IMR-90 (cell line): ENCODE results near the gene PTK7. TPM values are rescaled to one million over a fixed set of nuclear protein-coding genes. Genes with fewer than 3 reads are reported as not detected.

ENCODE experiments used
- ATAC-seq: fragments of 200-7000 bp; cut with Tn5 transposase; 2 replicates; pipeline ENCODE4 v1.9.1; 2020; ENCODE audit warnings: low read depth, mild to moderate bottlenecking, moderate library complexity
- BruUV-seq: library from RNA; stranded (reverse); fragments of 400-500 nt; replicated peaks from 2 replicates; lab custom pipeline; 2021; lab: Mats Ljungman, UMichigan
- CTCF ChIA-PET: fragments of 300-600 bp; formaldehyde crosslinking; extraction: SDS; loops from one replicate; lab custom pipeline; 2021; ENCODE audit warnings: antibody characterized with exemption; lab: Yijun Ruan, JAX
- POLR2A ChIA-PET: fragments of 300-600 bp; sonication (Branson Sonifier 250); formaldehyde crosslinking; loops from one replicate; lab custom pipeline; 2022; ENCODE audit warnings: antibody characterized with exemption; ENCODE audit not compliant: unreplicated experiment; lab: Charles Lee
- DNase-seq: peaks from one replicate; pipeline ENCODE4 v3.0.0; 2013
- H2AFZ ChIP-seq: replicated peaks from 2 replicates; pipeline ENCODE3; 2013; ENCODE audit warnings: low read length, mild to moderate bottlenecking; ENCODE audit not compliant: poor library complexity
- H2AK5ac ChIP-seq: 2 replicates; pipeline ENCODE4 v1.6.1; 2013; ENCODE audit warnings: low read depth, low read length, inconsistent platforms
- H2AK9ac ChIP-seq: replicated peaks from 2 replicates; pipeline ENCODE3; 2013; ENCODE audit warnings: mild to moderate bottlenecking, low read depth, low read length, moderate library complexity; ENCODE audit not compliant: poor library complexity
- H2BK120ac ChIP-seq: 2 replicates; pipeline ENCODE4 v1.6.1; 2013; ENCODE audit warnings: low read depth, low read length, inconsistent platforms
- H2BK15ac ChIP-seq: 3 replicates; pipeline ENCODE4 v1.6.1; 2013; ENCODE audit warnings: low read depth, low read length, inconsistent platforms
- H2BK20ac ChIP-seq: 2 replicates; pipeline ENCODE4 v1.6.1; 2013; ENCODE audit warnings: low read depth, mild to moderate bottlenecking, inconsistent platforms, low read length, moderate library complexity
- H2BK5ac ChIP-seq: 2 replicates; pipeline ENCODE4 v1.6.1; 2013; ENCODE audit warnings: mild to moderate bottlenecking, low read depth, low read length, inconsistent platforms; ENCODE audit not compliant: poor library complexity, severe bottlenecking
- H3K14ac ChIP-seq: replicated peaks from 2 replicates; pipeline ENCODE4 v1.6.1; 2013; ENCODE audit warnings: low read depth, low read length, inconsistent platforms
- H3K18ac ChIP-seq: 2 replicates; pipeline ENCODE4 v1.6.1; 2013; ENCODE audit warnings: low read depth, low read length, control low read depth
- H3K23ac ChIP-seq: 2 replicates; pipeline ENCODE4 v1.6.1; 2013; ENCODE audit warnings: low read depth, low read length, inconsistent platforms
- H3K27ac ChIP-seq: 2 replicates; pipeline ENCODE4 v1.5.1; 2013; ENCODE audit warnings: mild to moderate bottlenecking, control low read depth, low read length; ENCODE audit not compliant: insufficient read depth
- H3K27me3 ChIP-seq: 2 replicates; pipeline ENCODE4 v1.6.1; 2013; ENCODE audit warnings: low read length; ENCODE audit not compliant: control insufficient read depth, insufficient read depth
- H3K36me3 ChIP-seq: 2 replicates; pipeline ENCODE4 v1.6.1; 2013; ENCODE audit warnings: low read length, mixed read lengths; ENCODE audit not compliant: control insufficient read depth, insufficient read depth
- H3K4ac ChIP-seq: 2 replicates; pipeline ENCODE4 v1.6.1; 2013; ENCODE audit warnings: low read depth, low read length, inconsistent platforms
- H3K4me1 ChIP-seq: 2 replicates; pipeline ENCODE4 v1.6.1; 2013; ENCODE audit warnings: low read length, mixed read lengths; ENCODE audit not compliant: control insufficient read depth, insufficient read depth
- H3K4me2 ChIP-seq: 2 replicates; pipeline ENCODE4 v1.6.1; 2013; ENCODE audit warnings: low read depth, mild to moderate bottlenecking, control low read depth, low read length, moderate library complexity
- H3K4me3 ChIP-seq: 2 replicates; pipeline ENCODE4 v1.5.1; 2013; ENCODE audit warnings: low read depth, mild to moderate bottlenecking, control low read depth, low read length, moderate library complexity; ENCODE audit not compliant: insufficient read depth
- H3K56ac ChIP-seq: 2 replicates; pipeline ENCODE4 v1.6.1; 2013; ENCODE audit warnings: low read length, inconsistent platforms; ENCODE audit not compliant: insufficient read depth; ENCODE audit errors: extremely low read depth
- H3K79me1 ChIP-seq, 2 experiments: 2 replicates each; pipeline ENCODE4 v1.6.1; 2013; ENCODE audit warnings: low read length in 2 of 2, inconsistent platforms in 1 of 2, low read depth in 1 of 2
- H3K9ac ChIP-seq: 2 replicates; pipeline ENCODE4 v1.6.1; 2013; ENCODE audit warnings: low read depth, low read length, control low read depth
- H3K9me1 ChIP-seq: 2 replicates; pipeline ENCODE4 v1.6.1; 2013; ENCODE audit warnings: low read length, inconsistent platforms; ENCODE audit not compliant: insufficient read depth
- H3K9me3 ChIP-seq: 2 replicates; pipeline ENCODE4 v1.6.1; 2013; ENCODE audit warnings: low read length; ENCODE audit not compliant: control insufficient read depth, insufficient read depth
- H4K20me1 ChIP-seq: 2 replicates; pipeline ENCODE4 v1.6.1; 2013; ENCODE audit warnings: low read length, inconsistent platforms; ENCODE audit not compliant: insufficient read depth
- H4K5ac ChIP-seq: 2 replicates; pipeline ENCODE4 v1.6.1; 2013; ENCODE audit warnings: mild to moderate bottlenecking, low read depth, low read length, control low read depth
- H4K8ac ChIP-seq, 2 experiments: 2 replicates each; pipeline ENCODE4 v1.6.1; 2013; ENCODE audit warnings: low read depth in 2 of 2, low read length in 2 of 2, control low read depth in 1 of 2, inconsistent platforms in 1 of 2
- H4K91ac ChIP-seq: 2 replicates; pipeline ENCODE4 v1.6.1; 2013; ENCODE audit warnings: low read depth, low read length, inconsistent platforms; ENCODE audit not compliant: insufficient read depth
- BHLHE40 ChIP-seq: fragments of 150-350 bp; IDR thresholded peaks from 2 replicates; pipeline ENCODE4 v1.6.1; 2016; ENCODE audit warnings: mild to moderate bottlenecking, low read depth, low read length
- CHD1 ChIP-seq: IDR thresholded peaks from 2 replicates; pipeline ENCODE4 v1.6.1; 2012; ENCODE audit warnings: low read depth, low read length, improper control_type of control experiment
- FOS ChIP-seq: fragments of 150-350 bp; IDR thresholded peaks from 2 replicates; pipeline ENCODE4 v1.6.1; 2016; ENCODE audit warnings: low read depth, low read length
- MAFK ChIP-seq: IDR thresholded peaks from 2 replicates; pipeline ENCODE4 v1.6.1; 2012; ENCODE audit warnings: low read depth, low read length, improper control_type of control experiment
- MAZ ChIP-seq: IDR thresholded peaks from 2 replicates; pipeline ENCODE4 v1.6.1; 2012; ENCODE audit warnings: low read depth, mild to moderate bottlenecking, low read length, improper control_type of control experiment, moderate library complexity, borderline replicate concordance
- MXI1 ChIP-seq: IDR thresholded peaks from 2 replicates; pipeline ENCODE4 v1.6.1; 2012; ENCODE audit warnings: low read depth, mild to moderate bottlenecking, low read length, moderate library complexity, borderline replicate concordance
- NFE2L2 ChIP-seq: fragments of 150-350 bp; IDR thresholded peaks from 2 replicates; pipeline ENCODE4 v1.6.1; 2016; ENCODE audit warnings: low read depth, mild to moderate bottlenecking, low read length
- SMC3 ChIP-seq: fragments of 150-350 bp; IDR thresholded peaks from 2 replicates; pipeline ENCODE4 v1.6.1; 2016; ENCODE audit warnings: low read depth, mild to moderate bottlenecking, antibody characterized with exemption, low read length, moderate library complexity
- WGBS, 2 experiments: methylation state at CpG; one replicate each; pipeline versions ENCODE4 v1.1.5 to v1.1.7; 2013; ENCODE audit warnings: missing lambda C conversion rate in 2 of 2; ENCODE audit not compliant: insufficient read length in 1 of 2; ENCODE audit errors: extremely low coverage in 2 of 2; 5-methylcytosine and 5-hydroxymethylcytosine counted together
- dilution Hi-C: fragments of 300-500 bp; cut with HindIII; formaldehyde crosslinking; loops from one replicate; pipeline ENCODE4 v1.14.3; 2018; ENCODE audit warnings: low sequenced_read_pairs; ENCODE audit not compliant: unreplicated experiment
- in situ Hi-C: fragments of 300-500 bp; cut with MboI; formaldehyde crosslinking; loops from 3 replicates; pipeline ENCODE4 v1.14.3; 2019; ENCODE audit warnings: low sequenced_read_pairs, inconsistent platforms, mixed read lengths
- intact Hi-C: fragments of 100-400 bp; cut with micrococcal nuclease; formaldehyde crosslinking; loops from 2 replicates; pipeline ENCODE4 v1.10.0; 2022
- polyA plus RNA-seq, 3 experiments: library from polyadenylated mRNA; depleted of rRNA; stranded (reverse); fragments of >200 nt; gene quantifications; 2 replicates each; pipeline ENCODE4 v1.2.3, GENCODE V29; 2012; ENCODE audit warnings: low replicate concordance in 1 of 3
- total RNA-seq: library from RNA; depleted of rRNA; stranded (reverse); fragments of >200 nt; gene quantifications from 2 replicates; pipeline ENCODE4 v1.2.3, GENCODE V29; 2012
- TF ChIP-seq, protein P1 (sequence below): fragments of 150-350 bp; IDR thresholded peaks from 2 replicates; pipeline ENCODE4 v1.6.1; 2017; ENCODE audit warnings: mild to moderate bottlenecking, antibody characterized with exemption, low read length, low read depth

The PTK7 gene
- total and polyA plus RNA-seq, 2 of the 4 experiments (the other 2 are of a cell fraction): 47.1 to 142 TPM

GRCh38 chr6:43127877-43128276 lies 51.8 kb downstream of the PTK7 start:
- H2BK5ac ChIP-seq: no peak overlapping the region
- CTCF ChIA-PET: no interaction called here
- H2BK20ac ChIP-seq: no peak overlapping the region
- no peak overlapping the region for H3K4me3 ChIP-seq
- no peak overlapping the region for H3K18ac ChIP-seq
- BruUV-seq: no TSS peak
- TF ChIP-seq FOS (no peak), MXI1 (no peak), MAFK (no peak), SMC3 (no peak), CHD1 (no peak), NFE2L2 (no peak), BHLHE40 (no peak), MAZ (no peak)
- TF ChIP-seq, protein P1, sequence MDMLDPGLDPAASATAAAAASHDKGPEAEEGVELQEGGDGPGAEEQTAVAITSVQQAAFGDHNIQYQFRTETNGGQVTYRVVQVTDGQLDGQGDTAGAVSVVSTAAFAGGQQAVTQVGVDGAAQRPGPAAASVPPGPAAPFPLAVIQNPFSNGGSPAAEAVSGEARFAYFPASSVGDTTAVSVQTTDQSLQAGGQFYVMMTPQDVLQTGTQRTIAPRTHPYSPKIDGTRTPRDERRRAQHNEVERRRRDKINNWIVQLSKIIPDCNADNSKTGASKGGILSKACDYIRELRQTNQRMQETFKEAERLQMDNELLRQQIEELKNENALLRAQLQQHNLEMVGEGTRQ: no peak
- H2AFZ ChIP-seq: no peak overlapping the region
- H3K27ac ChIP-seq: no peak overlapping the region
- peaks cover 25% of the 10 kb centered on the region for H3K36me3 ChIP-seq
- H2BK120ac ChIP-seq: no peak overlapping the region
- no peak overlapping the region for H2AK9ac ChIP-seq
- no peak overlapping the region for H4K5ac ChIP-seq
- H3K4me1 ChIP-seq: peaks cover 43% of the 10 kb centered on the region
- ATAC-seq: no peak
- H3K9me3 ChIP-seq: no peaks in the 10 kb centered on the region
- H4K20me1 ChIP-seq: peaks cover 56% of the 10 kb centered on the region
- intact Hi-C loops (loop anchor here (1.0 kb wide), 1 partner anchor 227 kb away; no protein-coding TSS in a partner anchor), in situ Hi-C loops (loop anchor here (5.0 kb wide), 1 partner anchor 51 kb away; the partner anchor contains the start of gene PTK7), dilution Hi-C loops (no loop called here)
- no peak for DNase-seq
- no peak overlapping the region for H3K4me2 ChIP-seq
- H4K91ac ChIP-seq: no peak overlapping the region
- peaks cover 37 to 74% of the 10 kb centered on the region in 2 experiments for H3K79me1 ChIP-seq
- 0 out of 2 replicates have a peak overlapping the region, but pooled peaks have one; percentile 26 for H3K4ac ChIP-seq
- H3K23ac ChIP-seq: no peak overlapping the region
- H3K56ac ChIP-seq: no peak overlapping the region
- H2AK5ac ChIP-seq: no peak overlapping the region
- no peak overlapping the region for H2BK15ac ChIP-seq
- no peak overlapping the region for H4K8ac ChIP-seq
- POLR2A ChIA-PET: interaction anchor here (0.7 kb wide), 1 partner anchor 74 kb away, joined by 4 read pairs; no protein-coding TSS in a partner anchor
- WGBS, 2 experiments: 60% methylated on average over 3 of the region's 11 CpGs; no CpG with 5 or more reads in 1 of the 2 experiments
- no peak overlapping the region for H3K9ac ChIP-seq
- H3K14ac ChIP-seq: no peak overlapping the region
- no peaks in the 10 kb centered on the region for H3K27me3 ChIP-seq
- peaks cover 24% of the 10 kb centered on the region for H3K9me1 ChIP-seq
